Measurements from ENCODE around the gene TMED7.

Gene TMED7

DNA sequence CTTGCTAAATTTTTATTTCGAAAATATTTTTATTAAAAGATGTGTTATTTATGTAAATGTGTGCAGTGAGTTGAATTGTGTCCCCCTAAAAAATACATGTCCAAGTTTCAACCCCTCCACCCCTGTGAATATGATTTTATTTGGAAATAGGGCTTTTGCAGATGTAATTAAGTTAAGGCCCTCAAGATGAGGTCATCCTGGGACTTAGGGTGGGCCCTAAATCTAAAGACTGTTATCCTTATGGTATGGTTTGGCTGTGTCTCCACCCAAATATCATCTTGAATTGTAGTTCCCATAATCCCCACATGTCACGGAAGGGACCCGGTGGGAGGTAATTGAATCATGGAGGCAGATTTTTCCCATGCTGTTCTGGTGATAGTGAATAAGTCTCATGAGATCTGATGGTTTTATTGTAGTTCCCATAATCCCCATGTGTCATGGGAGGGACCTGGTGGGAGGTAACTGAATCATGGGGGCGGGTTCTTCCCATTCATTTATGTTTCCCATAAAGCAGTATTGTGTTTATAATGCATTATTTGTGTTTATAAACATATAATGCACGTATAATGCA is 1.5 kb upstream of the TMED7 start:
- no peak for DNase-seq (ENCODE audit: low read depth)

GRCh38 chr5:115626445-115626823 is 598 bp upstream of the TMED7 start:
- no peak for DNase-seq (ENCODE audit: low read depth)

GRCh38 chr5:115624994-115625393 is 842 bp downstream of the TMED7 start:
- DNase-seq (ENCODE audit: low read depth), result no peak

GRCh38 chr5:115623658-115624057 is 2.2 kb downstream of the TMED7 start:
- DNase-seq (ENCODE audit: low read depth), result no peak

DNA sequence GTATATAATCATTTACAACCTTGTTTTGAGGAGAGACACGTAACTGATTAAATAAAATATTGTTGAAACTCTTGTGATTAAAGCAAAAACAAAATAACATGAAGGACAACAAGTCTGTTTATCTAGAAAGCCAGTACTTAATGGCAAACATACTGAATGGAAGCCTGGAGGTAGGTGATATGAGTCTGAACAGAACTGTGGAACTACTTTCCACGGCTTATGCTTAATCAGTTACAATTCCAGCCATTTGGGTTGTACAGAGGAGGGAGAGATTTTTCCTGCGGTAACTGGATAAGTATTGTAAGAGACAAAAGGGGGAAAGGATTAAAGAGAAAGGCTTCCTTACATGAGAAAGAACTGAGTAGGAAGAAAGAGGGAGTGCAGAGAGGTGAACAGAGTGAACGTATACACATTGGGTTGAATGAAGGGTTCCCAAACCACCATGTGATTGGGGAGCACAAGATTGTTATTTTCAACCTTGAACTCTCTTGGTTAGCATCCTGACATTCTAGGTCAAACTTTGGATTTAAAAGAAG is 4.4 kb downstream of the TMED7 start:
- no peak for DNase-seq (ENCODE audit: low read depth)

- no peak for DNase-seq (ENCODE audit: low read depth)
These were observed 8.9 kb downstream of the TMED7 start for GRCh38 chr5:115616892-115617291.

- DNase-seq (ENCODE audit: low read depth), result no peak
These were observed 9.4 kb downstream of the TMED7 start for GRCh38 chr5:115616472-115616871.

- no peak for DNase-seq (ENCODE audit: low read depth)
These were observed 14.0 kb downstream of the TMED7 start for GRCh38 chr5:115611873-115612272.

- no peak for DNase-seq (ENCODE audit: low read depth)
These were observed 17.9 kb downstream of the TMED7 start for GRCh38 chr5:115607935-115608334.

- DNase-seq (ENCODE audit: low read depth), result no peak
These were observed 20.4 kb downstream of the TMED7 start for GRCh38 chr5:115605436-115605835.

DNA sequence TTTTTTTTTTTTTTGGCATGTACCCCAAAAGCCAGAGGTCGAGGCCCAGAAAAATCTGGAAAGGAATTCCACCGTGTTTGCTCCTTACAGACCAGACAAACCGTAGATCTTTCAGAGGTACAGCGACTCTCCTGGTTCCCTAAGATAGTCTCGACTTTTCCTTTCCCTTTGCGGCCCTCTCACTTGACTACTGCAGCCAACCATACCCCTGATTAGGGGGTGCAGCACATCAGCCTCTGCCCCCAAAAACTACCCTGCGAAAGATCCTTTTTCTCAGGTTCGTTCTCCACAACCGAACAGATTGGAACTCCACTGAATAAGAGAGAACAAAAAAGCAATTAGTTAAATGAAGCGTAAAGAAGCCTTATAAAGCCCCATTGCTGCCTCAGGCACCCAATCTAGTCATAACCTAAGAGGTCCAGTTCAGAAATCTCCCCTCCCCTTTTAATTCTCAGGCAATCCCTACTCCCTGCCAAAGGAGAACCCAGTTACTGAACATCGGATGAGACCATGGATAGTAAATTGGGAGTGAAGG is 23.2 kb downstream of the TMED7 start:
- DNase-seq (ENCODE audit: low read depth), result no peak

- peak; percentile 33 for DNase-seq (ENCODE audit: low read depth)
These were observed 23.9 kb downstream of the TMED7 start, which contains the start of gene TICAM2 for GRCh38 chr5:115601701-115602590. TICAM2 (minus strand) TSS chr5:115602479; CDS start chr5:115581256, 21,223 bp downstream.

DNA sequence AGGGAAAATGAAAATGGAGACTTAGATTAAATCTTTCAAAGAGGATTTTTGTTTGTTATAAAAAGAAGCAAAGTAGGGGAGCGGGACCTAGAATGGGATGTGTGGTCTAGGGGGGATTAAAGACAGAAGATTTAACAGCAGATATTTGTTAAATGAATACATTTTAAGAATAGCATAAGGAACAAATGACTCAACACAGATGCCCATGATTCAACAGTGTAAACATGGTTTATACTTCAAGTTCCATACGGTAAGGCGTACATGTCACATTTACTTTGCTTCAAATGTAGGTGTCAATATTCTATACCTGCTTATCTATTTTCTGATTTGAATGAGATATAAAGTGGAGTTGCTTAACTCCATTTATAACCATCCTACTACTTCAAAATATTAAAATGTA is 25.1 kb downstream of the TMED7 start:
- no peak for DNase-seq (ENCODE audit: low read depth)

- no peak for DNase-seq (ENCODE audit: low read depth)
These were observed 25.9 kb downstream of the TMED7 start for GRCh38 chr5:115599924-115600323.

- DNase-seq (ENCODE audit: low read depth), result no peak
These were observed 26.3 kb downstream of the TMED7 start for GRCh38 chr5:115599502-115599901.

- DNase-seq (ENCODE audit: low read depth), result no peak
These were observed 31.4 kb downstream of the TMED7 start for GRCh38 chr5:115594128-115595047.

- DNase-seq (ENCODE audit: low read depth), result no peak
These were observed 36.8 kb downstream of the TMED7 start for GRCh38 chr5:115589043-115589442.

GRCh38 chr5:115588640-115589039 is 37.2 kb downstream of the TMED7 start:
- DNase-seq (ENCODE audit: low read depth), result no peak

DNA sequence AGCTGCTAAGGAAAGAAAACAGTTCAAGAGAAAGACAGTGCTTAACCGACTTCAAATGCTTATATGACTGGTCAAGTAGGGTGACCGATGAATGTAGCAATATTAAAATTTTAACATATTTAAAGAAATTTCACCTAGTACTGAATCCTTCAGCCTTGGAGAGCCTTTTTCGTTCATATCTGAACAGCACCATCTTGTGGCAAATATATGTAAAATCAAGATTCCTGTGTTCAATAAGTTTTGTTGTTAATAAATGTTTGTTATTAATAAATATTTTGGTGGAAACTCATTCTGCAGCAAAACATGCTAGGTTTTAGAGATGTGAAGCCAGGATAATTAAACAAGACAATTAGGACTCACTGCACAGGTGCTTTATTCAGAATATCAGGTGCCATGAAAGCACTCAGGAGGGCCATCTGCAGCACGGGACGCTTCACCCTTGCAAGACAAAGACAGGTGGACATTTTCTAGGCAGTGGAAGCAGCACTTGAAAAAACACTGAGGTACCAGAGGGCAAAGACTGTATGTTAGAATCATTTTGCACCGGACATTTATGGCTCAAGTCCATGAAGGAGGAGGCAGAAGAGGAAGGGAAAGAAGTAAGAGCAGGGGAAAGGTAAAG is 39.2 kb downstream of the TMED7 start:
- no peak for DNase-seq (ENCODE audit: low read depth)

DNA sequence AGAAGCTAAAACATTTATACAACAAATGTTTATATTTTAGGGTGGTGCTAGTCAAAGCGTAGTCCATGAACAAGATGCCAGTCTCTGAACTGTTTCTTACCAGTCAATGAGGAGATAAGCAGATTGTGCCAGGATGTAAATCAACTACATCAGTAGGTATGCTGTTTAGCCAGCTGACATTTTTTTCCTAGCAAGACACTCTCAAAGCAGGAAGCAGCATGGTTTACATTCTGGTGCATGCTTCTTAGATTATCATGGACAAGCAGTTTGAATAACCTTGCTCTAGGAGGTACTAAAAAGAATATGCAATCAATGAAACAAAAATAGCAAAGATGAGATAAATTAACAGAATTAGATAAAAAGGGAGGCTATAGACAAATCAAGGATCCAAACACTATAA is 40.6 kb downstream of the TMED7 start:
- no peak for DNase-seq (ENCODE audit: low read depth)

DNA sequence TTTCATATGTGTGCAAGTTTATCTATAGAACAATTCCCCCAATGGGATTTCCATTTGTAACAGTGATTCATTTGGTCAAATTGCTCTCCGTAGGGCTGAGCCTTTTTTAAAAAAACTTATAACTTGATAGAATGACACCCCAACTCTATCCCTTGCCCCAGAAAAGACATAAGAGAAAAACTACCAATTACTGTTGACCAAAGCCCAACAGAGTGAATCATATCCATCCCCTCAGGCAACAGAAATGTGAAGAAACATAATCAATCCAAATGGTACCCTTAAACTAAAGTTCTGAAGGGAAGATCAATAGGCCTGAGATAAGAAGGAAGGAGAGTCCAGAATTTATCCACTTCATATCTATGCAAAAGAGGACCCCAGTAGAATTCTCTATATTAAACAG is 41.3 kb downstream of the TMED7 start:
- no peak for DNase-seq (ENCODE audit: low read depth)

DNA sequence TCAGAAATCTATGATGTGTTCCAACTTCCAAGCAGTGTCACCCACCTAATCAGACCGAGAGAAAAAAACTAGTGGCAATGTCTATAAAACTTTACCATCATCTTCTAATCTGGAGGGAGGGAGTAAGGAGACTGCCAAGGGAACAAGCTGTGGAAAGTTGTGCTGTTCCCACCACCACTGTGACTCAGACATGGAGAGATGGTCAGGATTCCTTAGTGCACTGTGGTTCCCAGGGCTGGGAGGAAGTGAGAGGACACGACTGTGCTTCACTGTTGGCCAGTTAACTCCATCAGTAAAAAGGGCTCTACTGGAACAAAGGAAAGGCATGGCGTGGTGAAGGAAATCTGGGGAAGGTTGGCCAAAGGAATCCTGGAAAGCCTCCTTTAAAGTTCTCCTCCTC is 42.4 kb downstream of the TMED7 start:
- DNase-seq (ENCODE audit: low read depth), result peak; percentile 88

Measured in GM04503 (cell line).